Keratinocyte (primary cell): ENCODE results near the gene ARHGAP6. TPM values are rescaled to one million over a fixed set of nuclear protein-coding genes. Genes with fewer than 3 reads are reported as not detected.

ENCODE experiments used
- DNase-seq: peaks from one replicate; pipeline ENCODE4 v3.0.0-alpha.2; 2011; ENCODE audit warnings: low read depth, missing footprints, low spot score
- FAIRE-seq: peaks from 2 replicates; lab custom pipeline; 2011; peaks lifted over from hg19 to GRCh38; lab: Jason Lieb, UNC
- H2AFZ ChIP-seq: 2 replicates; pipeline ENCODE4 v1.6.0; 2012; ENCODE audit warnings: low read length, control low read depth, inconsistent platforms; ENCODE audit not compliant: control insufficient read depth
- H3K27ac ChIP-seq: 2 replicates; pipeline ENCODE4 v1.5.1; 2011; ENCODE audit warnings: low read length; ENCODE audit not compliant: control insufficient read depth, insufficient read depth
- H3K27me3 ChIP-seq: 3 replicates; pipeline ENCODE4 v1.6.0; 2011; ENCODE audit warnings: low read length; ENCODE audit not compliant: control insufficient read depth, insufficient read depth; ENCODE audit errors: extremely low read depth
- H3K36me3 ChIP-seq, 2 experiments: 2 replicates in 1 of 2; 3 replicates in 1 of 2; pipeline ENCODE4 v1.5.1; 2011; ENCODE audit warnings: low read length in 2 of 2, mild to moderate bottlenecking in 1 of 2; ENCODE audit not compliant: control insufficient read depth in 2 of 2, insufficient read depth in 2 of 2; ENCODE audit errors: extremely low read depth in 1 of 2
- H3K4me1 ChIP-seq: 3 replicates; pipeline ENCODE4 v1.5.1; 2011; ENCODE audit warnings: low read length; ENCODE audit not compliant: control insufficient read depth, insufficient read depth; ENCODE audit errors: extremely low read depth
- H3K4me2 ChIP-seq: 3 replicates; pipeline ENCODE4 v1.6.0; 2011; ENCODE audit warnings: low read depth, low read length; ENCODE audit not compliant: control insufficient read depth, insufficient read depth; ENCODE audit errors: extremely low read depth
- H3K4me3 ChIP-seq, 3 experiments: fragments of 200-600 bp in 1 of 3; sonication (generic) in 1 of 3; 2 replicates in 2 of 3; 3 replicates in 1 of 3; pipeline ENCODE4 v1.5.1; 2011 to 2016; ENCODE audit warnings: low read length in 3 of 3, mild to moderate bottlenecking in 3 of 3, control low read depth in 2 of 3, inconsistent platforms in 1 of 3, low read depth in 1 of 3, mixed read lengths in 1 of 3, mixed run types in 1 of 3, moderate library complexity in 1 of 3; ENCODE audit not compliant: control insufficient read depth in 2 of 3, insufficient read depth in 2 of 3; ENCODE audit errors: extremely low read depth in 1 of 3
- H3K79me2 ChIP-seq: 2 replicates; pipeline ENCODE4 v1.6.0; 2012; ENCODE audit warnings: low read length; ENCODE audit not compliant: control insufficient read depth, insufficient read depth
- H3K9ac ChIP-seq: 3 replicates; pipeline ENCODE4 v1.6.0; 2011; ENCODE audit warnings: low read length; ENCODE audit not compliant: control insufficient read depth, insufficient read depth; ENCODE audit errors: extremely low read depth
- H3K9me1 ChIP-seq: 3 replicates; pipeline ENCODE4 v1.6.0; 2011; ENCODE audit warnings: low read length; ENCODE audit not compliant: control insufficient read depth, insufficient read depth; ENCODE audit errors: extremely low read depth
- H3K9me3 ChIP-seq: 2 replicates; pipeline ENCODE4 v1.5.1; 2012; ENCODE audit warnings: low read depth, low read length; ENCODE audit not compliant: control insufficient read depth
- H4K20me1 ChIP-seq: 3 replicates; pipeline ENCODE4 v1.6.0; 2011; ENCODE audit warnings: low read length; ENCODE audit not compliant: control insufficient read depth, insufficient read depth; ENCODE audit errors: extremely low read depth
- EZH2 ChIP-seq: IDR thresholded peaks from one replicate; pipeline ENCODE4 v1.6.1; 2012; ENCODE audit warnings: inconsistent platforms, mild to moderate bottlenecking, low read length, moderate library complexity
- dilution Hi-C: fragments of 300-500 bp; cut with MboI; formaldehyde crosslinking; loops from one replicate; pipeline ENCODE4 v1.7.0; 2020; ENCODE audit warnings: low sequenced_read_pairs; ENCODE audit not compliant: extremely low pct_ligation_motif_present
- polyA plus RNA-seq, 5 experiments: library from polyadenylated mRNA; depleted of rRNA in 3 of 5; stranded (reverse) in 3 of 5; stranded (forward) in 1 of 5; unstranded in 1 of 5; fragments of >200 nt; gene quantifications; 1 replicate in 1 of 5; 2 replicates in 3 of 5; 3 replicates in 1 of 5; pipeline versions ENCODE4 v1.2.1 to v1.2.3, GENCODE V29; 2011 to 2012; ENCODE audit warnings: missing spikeins in 2 of 5, low read depth in 1 of 5, low replicate concordance in 1 of 5
- TF ChIP-seq, protein P1 (sequence below), 3 experiments: IDR thresholded peaks in 1 of 3; conservative IDR thresholded peaks in 1 of 3; optimal IDR thresholded peaks in 1 of 3; 2 replicates in 2 of 3; 3 replicates in 1 of 3; pipeline versions ENCODE3 to v1.5.1; 2011; ENCODE audit warnings: low read length in 3 of 3, mild to moderate bottlenecking in 3 of 3, moderate library complexity in 2 of 3, control low read depth in 1 of 3, inconsistent platforms in 1 of 3; ENCODE audit not compliant: insufficient read depth in 2 of 3; ENCODE audit errors: extremely low read depth in 1 of 3

ARHGAP6 gene
- polyA plus RNA-seq, 1 donor (not counting 4 experiments of a cell fraction or from before 2014, with no cell fraction given): 0.01 TPM

DNA sequence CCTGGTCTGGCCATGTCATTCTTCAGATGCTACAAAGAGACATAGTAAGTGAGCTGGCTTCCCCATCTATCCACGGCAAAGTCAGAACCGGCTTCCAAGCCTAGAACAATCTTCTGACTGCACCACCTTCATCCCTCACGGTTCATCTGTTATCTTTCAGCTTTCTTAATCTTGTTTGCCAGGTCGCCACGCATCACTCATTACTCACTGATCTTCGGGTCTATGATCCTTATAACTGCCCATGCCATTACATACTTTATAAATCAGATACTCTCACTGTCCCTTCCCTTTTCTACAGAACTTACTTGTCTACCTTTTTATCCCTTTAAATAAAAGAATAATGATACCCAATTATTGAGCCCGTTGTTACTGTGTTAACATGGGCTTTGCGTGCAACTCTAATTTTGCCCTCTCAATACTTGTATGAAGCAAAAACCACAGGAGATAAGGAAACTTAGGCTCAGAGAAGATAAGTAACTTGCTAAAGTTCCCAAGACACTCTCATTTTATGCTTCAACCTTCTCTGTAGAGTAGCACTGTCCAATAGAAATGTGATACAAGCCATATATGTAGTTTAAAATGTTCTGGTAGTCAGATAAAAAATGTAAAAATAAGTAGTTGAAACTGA lies 200.8 kb downstream of the ARHGAP6 start:
- Histone ChIP-seq H3K4me1 (no peaks in the 10 kb centered on the region), H3K27me3 (no peaks in the 10 kb centered on the region), H3K4me3 (no peak overlapping the region), H3K27ac (no peak overlapping the region), H3K9me3 (no peaks in the 10 kb centered on the region), H3K36me3 (no peaks in the 10 kb centered on the region), H4K20me1 (no peaks in the 10 kb centered on the region), H2AFZ (no peak overlapping the region), H3K79me2 (no peaks in the 10 kb centered on the region), H3K4me2 (no peak overlapping the region), H3K9ac (no peak overlapping the region), H3K9me1 (no peaks in the 10 kb centered on the region)
- TF ChIP-seq, protein P1, sequence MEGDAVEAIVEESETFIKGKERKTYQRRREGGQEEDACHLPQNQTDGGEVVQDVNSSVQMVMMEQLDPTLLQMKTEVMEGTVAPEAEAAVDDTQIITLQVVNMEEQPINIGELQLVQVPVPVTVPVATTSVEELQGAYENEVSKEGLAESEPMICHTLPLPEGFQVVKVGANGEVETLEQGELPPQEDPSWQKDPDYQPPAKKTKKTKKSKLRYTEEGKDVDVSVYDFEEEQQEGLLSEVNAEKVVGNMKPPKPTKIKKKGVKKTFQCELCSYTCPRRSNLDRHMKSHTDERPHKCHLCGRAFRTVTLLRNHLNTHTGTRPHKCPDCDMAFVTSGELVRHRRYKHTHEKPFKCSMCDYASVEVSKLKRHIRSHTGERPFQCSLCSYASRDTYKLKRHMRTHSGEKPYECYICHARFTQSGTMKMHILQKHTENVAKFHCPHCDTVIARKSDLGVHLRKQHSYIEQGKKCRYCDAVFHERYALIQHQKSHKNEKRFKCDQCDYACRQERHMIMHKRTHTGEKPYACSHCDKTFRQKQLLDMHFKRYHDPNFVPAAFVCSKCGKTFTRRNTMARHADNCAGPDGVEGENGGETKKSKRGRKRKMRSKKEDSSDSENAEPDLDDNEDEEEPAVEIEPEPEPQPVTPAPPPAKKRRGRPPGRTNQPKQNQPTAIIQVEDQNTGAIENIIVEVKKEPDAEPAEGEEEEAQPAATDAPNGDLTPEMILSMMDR (optimal IDR thresholded peaks at IDR 0.05 in 1 of 3, IDR thresholded peaks at IDR 0.05 in 1 of 3, conservative IDR thresholded peaks at IDR 0.05 in 1 of 3; ENCODE audit: extremely low read depth in 1 of 3, insufficient read depth in 2 of 3, low read length in 3 of 3): no peak
- no peak for TF ChIP-seq EZH2
- DNase-seq: no peak
- no peak for FAIRE-seq
- dilution Hi-C loops: no loop called here

GRCh38 chrX:11464380-11464779 lies 201.3 kb downstream of the ARHGAP6 start:
- H3K9ac ChIP-seq: no peak overlapping the region
- H3K4me1 ChIP-seq: no peaks in the 10 kb centered on the region
- no peak overlapping the region for H2AFZ ChIP-seq
- FAIRE-seq: no peak
- H3K9me3 ChIP-seq: no peaks in the 10 kb centered on the region
- no peak for DNase-seq
- no peak overlapping the region for H3K4me3 ChIP-seq
- H3K9me1 ChIP-seq: no peaks in the 10 kb centered on the region
- TF ChIP-seq, protein P1 (optimal IDR thresholded peaks at IDR 0.05 in 1 of 3, IDR thresholded peaks at IDR 0.05 in 1 of 3, conservative IDR thresholded peaks at IDR 0.05 in 1 of 3; ENCODE audit: extremely low read depth in 1 of 3, insufficient read depth in 2 of 3, low read length in 3 of 3): no peak
- TF ChIP-seq EZH2: no peak
- H3K27ac ChIP-seq: no peak overlapping the region
- no peaks in the 10 kb centered on the region for H4K20me1 ChIP-seq
- no peaks in the 10 kb centered on the region for H3K79me2 ChIP-seq
- dilution Hi-C loops: no loop called here
- H3K4me2 ChIP-seq: no peak overlapping the region
- no peaks in the 10 kb centered on the region for H3K27me3 ChIP-seq
- no peaks in the 10 kb centered on the region for H3K36me3 ChIP-seq
